Fibroblast of the aortic adventitia (primary cell): ENCODE results near the gene RNH1. TPM values are rescaled to one million over a fixed set of nuclear protein-coding genes. Genes with fewer than 3 reads are reported as not detected.

ENCODE experiments used
- DNase-seq: peaks from one replicate; pipeline ENCODE4 v3.0.0-alpha.2; 2010; ENCODE audit warnings: low read depth
- H3K4me3 ChIP-seq: 2 replicates; pipeline ENCODE4 v1.5.1; 2011; ENCODE audit warnings: low read depth, mild to moderate bottlenecking, control low read depth, low read length, moderate library complexity
- CTCF ChIP-seq: IDR thresholded peaks from 2 replicates; pipeline ENCODE4 v1.5.1; 2011; ENCODE audit warnings: mild to moderate bottlenecking, low read length, control low read depth, inconsistent platforms; ENCODE audit not compliant: insufficient read depth
- total RNA-seq: library from RNA; depleted of rRNA; stranded (reverse); fragments of >200 nt; gene quantifications from 2 replicates; pipeline ENCODE4 v1.2.3, GENCODE V29; 2012; ENCODE audit warnings: low replicate concordance

RNH1 gene
- total RNA-seq, 1 donor: 436 TPM

GRCh38 chr11:454801-455565, 52.1 kb downstream of the RNH1 start:
- no peak for DNase-seq
- H3K4me3 ChIP-seq: no peak overlapping the region
- no peak for TF ChIP-seq CTCF

- H3K4me3 ChIP-seq: no peak overlapping the region
- DNase-seq: no peak
- no peak for TF ChIP-seq CTCF
Observed at GRCh38 chr11:454043-454442, 53.0 kb downstream of the RNH1 start.

GRCh38 chr11:453564-453963, 53.5 kb downstream of the RNH1 start:
- no peak for DNase-seq
- no peak for TF ChIP-seq CTCF
- no peak overlapping the region for H3K4me3 ChIP-seq

- no peak for DNase-seq
- H3K4me3 ChIP-seq: no peak overlapping the region
- TF ChIP-seq CTCF: no peak
Observed at GRCh38 chr11:452916-453527, 54.0 kb downstream of the RNH1 start.

GRCh38 chr11:452203-452744, 54.8 kb downstream of the RNH1 start:
- peak overlapping the region; percentile 25 for H3K4me3 ChIP-seq
- no peak for DNase-seq
- no peak for TF ChIP-seq CTCF

DNA sequence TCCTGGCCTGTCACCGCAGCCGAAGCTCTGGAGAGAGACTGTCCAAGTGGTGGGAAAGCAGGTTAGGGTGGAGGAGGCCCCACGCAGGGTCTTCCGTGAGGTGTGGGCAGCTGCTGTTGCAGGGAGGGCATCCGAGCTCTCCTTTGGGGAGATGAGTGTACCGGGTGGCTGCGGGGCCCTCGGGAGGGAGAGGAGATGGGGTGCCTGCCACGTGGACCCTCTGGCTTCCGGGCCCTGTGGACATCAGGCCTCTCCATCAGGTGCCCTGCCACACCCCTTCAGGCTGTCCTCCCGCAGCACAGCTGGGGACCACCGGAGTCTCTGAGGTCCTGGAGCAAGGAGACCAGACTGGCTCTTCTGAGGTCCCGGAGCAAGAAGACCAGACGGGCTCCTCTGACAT, 55.3 kb downstream of the RNH1 start:
- no peak for DNase-seq
- H3K4me3 ChIP-seq: peak overlapping the region; percentile 87
- TF ChIP-seq CTCF: no peak
